H9 (cell line): ENCODE data around the gene METRN. TPM values are rescaled to one million over a fixed set of nuclear protein-coding genes. Genes with fewer than 3 reads are reported as not detected.

Source experiments
- DNase-seq: peaks from one replicate; pipeline ENCODE4 v3.0.0-alpha.2; 2017
- H2AFZ ChIP-seq: one replicate; pipeline ENCODE4 v1.6.1; 2013; ENCODE audit warnings: mild to moderate bottlenecking, low read length, control low read depth, moderate library complexity
- H2AK5ac ChIP-seq: 2 replicates; pipeline ENCODE4 v1.6.1; 2013; ENCODE audit warnings: low read length, control low read depth, mixed read lengths; ENCODE audit not compliant: insufficient read length
- H2BK120ac ChIP-seq: one replicate; pipeline ENCODE4 v1.6.1; 2013; ENCODE audit warnings: low read depth, mild to moderate bottlenecking, low read length, control low read depth, inconsistent platforms; ENCODE audit not compliant: poor library complexity, severe bottlenecking
- H2BK12ac ChIP-seq: 2 replicates; pipeline ENCODE4 v1.6.1; 2013; ENCODE audit warnings: low read length, control low read depth, mixed read lengths, low read depth; ENCODE audit not compliant: insufficient read length
- H2BK15ac ChIP-seq: 2 replicates; pipeline ENCODE4 v1.6.1; 2013; ENCODE audit warnings: low read depth, low read length, control low read depth
- H2BK20ac ChIP-seq: one replicate; pipeline ENCODE4 v1.6.1; 2013; ENCODE audit warnings: low read depth, mild to moderate bottlenecking, low read length, control low read depth, inconsistent platforms; ENCODE audit not compliant: poor library complexity, severe bottlenecking
- H2BK5ac ChIP-seq: 2 replicates; pipeline ENCODE4 v1.6.1; 2013; ENCODE audit warnings: low read length, control low read depth, mixed read lengths; ENCODE audit not compliant: insufficient read length
- H3K14ac ChIP-seq: 2 replicates; pipeline ENCODE4 v1.6.1; 2013; ENCODE audit warnings: low read length, control low read depth; ENCODE audit not compliant: insufficient read depth
- H3K18ac ChIP-seq: 2 replicates; pipeline ENCODE4 v1.6.1; 2013; ENCODE audit warnings: low read depth, mild to moderate bottlenecking, mixed read lengths, low read length, control low read depth; ENCODE audit not compliant: insufficient read length
- H3K23ac ChIP-seq: 2 replicates; pipeline ENCODE4 v1.6.1; 2013; ENCODE audit warnings: low read length, control low read depth, mixed read lengths, low read depth; ENCODE audit not compliant: insufficient read length
- H3K23me2 ChIP-seq: 2 replicates; pipeline ENCODE4 v1.6.1; 2013; ENCODE audit warnings: low read depth, mild to moderate bottlenecking, mixed read lengths, low read length, control low read depth; ENCODE audit not compliant: insufficient read length, poor library complexity, severe bottlenecking
- H3K27ac ChIP-seq: 2 replicates; pipeline ENCODE4 v1.5.1; 2013; ENCODE audit warnings: low read length, control low read depth, mixed read lengths, low read depth; ENCODE audit not compliant: insufficient read length
- H3K27me3 ChIP-seq: 2 replicates; pipeline ENCODE4 v1.6.1; 2013; ENCODE audit warnings: low read length, control low read depth, inconsistent platforms; ENCODE audit not compliant: insufficient read depth
- H3K4ac ChIP-seq: 2 replicates; pipeline ENCODE4 v1.6.1; 2013; ENCODE audit warnings: low read depth, mild to moderate bottlenecking, control low read depth, inconsistent platforms, low read length, moderate library complexity
- H3K4me1 ChIP-seq: 2 replicates; pipeline ENCODE4 v1.6.1; 2013; ENCODE audit warnings: low read length, control low read depth, inconsistent platforms; ENCODE audit not compliant: insufficient read depth
- H3K4me2 ChIP-seq: 2 replicates; pipeline ENCODE4 v1.6.1; 2013; ENCODE audit warnings: low read length, control low read depth, mixed read lengths; ENCODE audit not compliant: insufficient read length, insufficient read depth
- H3K56ac ChIP-seq: 2 replicates; pipeline ENCODE4 v1.6.1; 2013; ENCODE audit warnings: low read depth, mild to moderate bottlenecking, mixed read lengths, low read length, control low read depth; ENCODE audit not compliant: insufficient read length
- H3K79me1 ChIP-seq: 2 replicates; pipeline ENCODE4 v1.6.1; 2013; ENCODE audit warnings: low read depth, mild to moderate bottlenecking, moderate library complexity, low read length, control low read depth, inconsistent platforms; ENCODE audit not compliant: insufficient read depth, poor library complexity, severe bottlenecking
- H3K79me2 ChIP-seq: 2 replicates; pipeline ENCODE4 v1.6.1; 2013; ENCODE audit warnings: low read length, control low read depth, inconsistent platforms; ENCODE audit not compliant: insufficient read depth
- H3K9ac ChIP-seq: 2 replicates; pipeline ENCODE4 v1.6.1; 2013; ENCODE audit warnings: low read length, control low read depth, mixed read lengths; ENCODE audit not compliant: insufficient read length; ENCODE audit errors: extremely low read depth
- H3K9me3 ChIP-seq: one replicate; pipeline ENCODE4 v1.6.1; 2013; ENCODE audit warnings: low read depth, low read length, inconsistent platforms; ENCODE audit not compliant: control insufficient read depth
- H3T11ph ChIP-seq: one replicate; pipeline ENCODE4 v1.6.1; 2013; ENCODE audit warnings: mild to moderate bottlenecking, low read length, control low read depth, inconsistent platforms
- H4K20me1 ChIP-seq: one replicate; pipeline ENCODE4 v1.6.1; 2013; ENCODE audit not compliant: control insufficient read depth, insufficient read length, insufficient read depth
- H4K5ac ChIP-seq: 2 replicates; pipeline ENCODE4 v1.6.1; 2013; ENCODE audit warnings: low read depth, mild to moderate bottlenecking, mixed read lengths, low read length, control low read depth; ENCODE audit not compliant: insufficient read length
- H4K8ac ChIP-seq: replicated peaks from 2 replicates; pipeline ENCODE4 v1.6.1; 2013; ENCODE audit warnings: low read length, control low read depth, mixed read lengths, low read depth; ENCODE audit not compliant: insufficient read length
- H4K91ac ChIP-seq: 2 replicates; pipeline ENCODE4 v1.6.1; 2013; ENCODE audit warnings: low read depth, mild to moderate bottlenecking, moderate library complexity, mixed read lengths, low read length, control low read depth; ENCODE audit not compliant: insufficient read length
- H3K27ac Mint-ChIP-seq, 3 experiments: 2 replicates in 2 of 3; 3 replicates in 1 of 3; pipeline ENCODE4 v1.8.0; 2020 to 2021; ENCODE audit warnings: mixed read lengths in 3 of 3, mild to moderate bottlenecking in 1 of 3, moderate library complexity in 1 of 3
- H3K27me3 Mint-ChIP-seq: 2 replicates; pipeline ENCODE4 v1.8.0; 2021; ENCODE audit warnings: low read depth, mild to moderate bottlenecking, moderate library complexity, mixed read lengths
- H3K36me3 Mint-ChIP-seq, 3 experiments: 2 replicates in 2 of 3; 3 replicates in 1 of 3; pipeline ENCODE4 v1.8.0; 2020 to 2021; ENCODE audit warnings: low read depth in 3 of 3, mixed read lengths in 3 of 3; ENCODE audit not compliant: insufficient read depth in 1 of 3
- H3K4me1 Mint-ChIP-seq, 2 experiments: 2 replicates each; pipeline ENCODE4 v1.8.0; 2020; ENCODE audit warnings: mixed read lengths in 2 of 2
- H3K4me3 Mint-ChIP-seq, 2 experiments: 2 replicates in 1 of 2; 3 replicates in 1 of 2; pipeline ENCODE4 v1.8.0; 2020 to 2021; ENCODE audit warnings: mild to moderate bottlenecking in 2 of 2, mixed read lengths in 2 of 2, moderate library complexity in 1 of 2
- H3K9me3 Mint-ChIP-seq, 2 experiments: 2 replicates in 1 of 2; 3 replicates in 1 of 2; pipeline ENCODE4 v1.8.0; 2020; ENCODE audit warnings: mild to moderate bottlenecking in 2 of 2, mixed read lengths in 2 of 2, moderate library complexity in 1 of 2
- WGBS: extraction: QIAGEN DNeasy Blood & Tissue Kit; methylation state at CpG from one replicate; pipeline ENCODE4 v1.1.7; 2013; ENCODE audit warnings: missing lambda C conversion rate, low lambda C conversion rate, mixed read lengths; ENCODE audit not compliant: insufficient read length; ENCODE audit errors: extremely low coverage; 5-methylcytosine and 5-hydroxymethylcytosine counted together
- total RNA-seq: library from RNA; stranded (reverse); gene quantifications from 2 replicates; pipeline ENCODE4 v1.2.1, GENCODE V29; 2021
- TF ChIP-seq, protein P1 (sequence below): fragments of 200-600 bp; sonication (generic); conservative IDR thresholded peaks from 3 replicates; pipeline ENCODE4 v1.8.0; 2021; ENCODE audit warnings: antibody characterized with exemption, mild to moderate bottlenecking

METRN gene
- total RNA-seq, 1 experiment from 2014 or later, result 26.2 TPM

GRCh38 chr16:704047-704446, 10.9 kb upstream of the METRN start:
- no peaks in the 10 kb centered on the region for H3K9me3 ChIP-seq
- no peak overlapping the region for H3K18ac ChIP-seq
- Mint-ChIP-seq H3K36me3 (peaks cover 0 to 3% (median 0%) of the 10 kb centered on the region in 3 experiments; a peak in 2 of 7 replicates), H3K27me3 (peaks cover 88% of the 10 kb centered on the region), H3K4me1 (peaks cover 0 to 7% of the 10 kb centered on the region in 2 experiments; a peak in 1 of 4 replicates), H3K4me3 (no peak overlapping the region; a peak in 1 of 5 replicates), H3K27ac (no peak overlapping the region), H3K9me3 (peaks cover 0 to 2% of the 10 kb centered on the region in 2 experiments; a peak in 1 of 5 replicates)
- WGBS, result no CpG with 5 or more reads among the region's 7 CpGs
- TF ChIP-seq, protein P1, sequence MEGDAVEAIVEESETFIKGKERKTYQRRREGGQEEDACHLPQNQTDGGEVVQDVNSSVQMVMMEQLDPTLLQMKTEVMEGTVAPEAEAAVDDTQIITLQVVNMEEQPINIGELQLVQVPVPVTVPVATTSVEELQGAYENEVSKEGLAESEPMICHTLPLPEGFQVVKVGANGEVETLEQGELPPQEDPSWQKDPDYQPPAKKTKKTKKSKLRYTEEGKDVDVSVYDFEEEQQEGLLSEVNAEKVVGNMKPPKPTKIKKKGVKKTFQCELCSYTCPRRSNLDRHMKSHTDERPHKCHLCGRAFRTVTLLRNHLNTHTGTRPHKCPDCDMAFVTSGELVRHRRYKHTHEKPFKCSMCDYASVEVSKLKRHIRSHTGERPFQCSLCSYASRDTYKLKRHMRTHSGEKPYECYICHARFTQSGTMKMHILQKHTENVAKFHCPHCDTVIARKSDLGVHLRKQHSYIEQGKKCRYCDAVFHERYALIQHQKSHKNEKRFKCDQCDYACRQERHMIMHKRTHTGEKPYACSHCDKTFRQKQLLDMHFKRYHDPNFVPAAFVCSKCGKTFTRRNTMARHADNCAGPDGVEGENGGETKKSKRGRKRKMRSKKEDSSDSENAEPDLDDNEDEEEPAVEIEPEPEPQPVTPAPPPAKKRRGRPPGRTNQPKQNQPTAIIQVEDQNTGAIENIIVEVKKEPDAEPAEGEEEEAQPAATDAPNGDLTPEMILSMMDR, result no peak
- H3K27ac ChIP-seq, result no peak overlapping the region
- H2AK5ac ChIP-seq, result no peak overlapping the region
- H4K91ac ChIP-seq, result no peak overlapping the region
- no peaks in the 10 kb centered on the region for H3K79me2 ChIP-seq
- no peaks in the 10 kb centered on the region for H3K4me1 ChIP-seq
- H3K4me2 ChIP-seq, result no peak overlapping the region
- DNase-seq, result no peak
- H3K56ac ChIP-seq, result no peak overlapping the region
- H3T11ph ChIP-seq, result no peak overlapping the region
- no peak overlapping the region for H4K8ac ChIP-seq
- H3K79me1 ChIP-seq, result no peaks in the 10 kb centered on the region
- no peak overlapping the region for H3K23ac ChIP-seq
- H2BK120ac ChIP-seq, result no peak overlapping the region
- no peak overlapping the region for H3K9ac ChIP-seq
- H3K4ac ChIP-seq, result no peak overlapping the region
- no peak overlapping the region for H2AFZ ChIP-seq
- no peak overlapping the region for H4K5ac ChIP-seq
- peaks cover 59% of the 10 kb centered on the region for H3K27me3 ChIP-seq
- H2BK20ac ChIP-seq, result no peak overlapping the region
- no peak overlapping the region for H3K14ac ChIP-seq
- H2BK15ac ChIP-seq, result no peak overlapping the region
- H2BK12ac ChIP-seq, result no peak overlapping the region
- H3K23me2 ChIP-seq, result peaks cover 4% of the 10 kb centered on the region
- H2BK5ac ChIP-seq, result no peak overlapping the region
- H4K20me1 ChIP-seq, result no peaks in the 10 kb centered on the region
